CD4-positive, alpha-beta T cell treated with Interleukin-4 for 4 hours (primary cell): ENCODE results near the gene RBP3.

Source experiments
- DNase-seq: peaks from one replicate; pipeline ENCODE4 v3.0.0-alpha.2; 2020

Gene RBP3

DNA sequence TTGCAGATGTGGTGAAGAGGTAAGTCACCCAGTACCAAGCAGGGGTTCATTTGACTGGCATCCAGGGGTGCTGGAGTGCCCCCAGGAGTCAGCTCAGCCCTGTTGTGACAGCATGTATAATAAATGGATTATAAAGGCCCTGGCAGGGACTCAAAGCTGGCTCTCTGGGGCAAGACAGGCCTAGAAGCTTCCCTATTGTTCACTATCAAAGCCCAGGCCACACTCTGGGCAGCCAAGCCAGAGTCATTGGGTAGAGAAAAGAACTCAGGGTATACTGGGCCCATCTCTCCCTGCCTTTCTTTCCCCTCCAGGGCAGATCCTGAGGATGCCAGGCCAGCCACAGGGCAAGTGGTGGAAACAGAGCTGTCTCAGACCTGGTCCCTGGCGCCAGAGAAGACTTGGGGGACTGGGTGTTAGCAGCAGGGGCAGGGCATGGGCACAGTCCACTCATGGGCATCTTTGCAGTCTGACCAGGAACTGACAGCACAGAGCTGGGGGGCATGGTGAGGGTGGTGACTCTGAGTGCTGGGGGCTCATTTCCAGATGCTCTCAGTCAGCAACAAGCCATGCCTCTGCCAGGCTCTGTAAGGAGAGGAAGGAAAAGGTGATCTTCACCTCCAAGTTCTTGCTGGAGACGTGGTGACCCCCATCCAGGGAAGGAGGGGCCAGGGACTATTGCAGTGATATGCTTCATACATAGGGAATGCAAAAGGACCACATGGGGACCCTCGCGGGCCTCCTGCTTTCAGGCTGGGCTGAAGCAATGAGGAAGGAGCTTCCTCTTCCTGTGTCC lies 11.7 kb downstream of the RBP3 start:
- DNase-seq: no peak

DNA sequence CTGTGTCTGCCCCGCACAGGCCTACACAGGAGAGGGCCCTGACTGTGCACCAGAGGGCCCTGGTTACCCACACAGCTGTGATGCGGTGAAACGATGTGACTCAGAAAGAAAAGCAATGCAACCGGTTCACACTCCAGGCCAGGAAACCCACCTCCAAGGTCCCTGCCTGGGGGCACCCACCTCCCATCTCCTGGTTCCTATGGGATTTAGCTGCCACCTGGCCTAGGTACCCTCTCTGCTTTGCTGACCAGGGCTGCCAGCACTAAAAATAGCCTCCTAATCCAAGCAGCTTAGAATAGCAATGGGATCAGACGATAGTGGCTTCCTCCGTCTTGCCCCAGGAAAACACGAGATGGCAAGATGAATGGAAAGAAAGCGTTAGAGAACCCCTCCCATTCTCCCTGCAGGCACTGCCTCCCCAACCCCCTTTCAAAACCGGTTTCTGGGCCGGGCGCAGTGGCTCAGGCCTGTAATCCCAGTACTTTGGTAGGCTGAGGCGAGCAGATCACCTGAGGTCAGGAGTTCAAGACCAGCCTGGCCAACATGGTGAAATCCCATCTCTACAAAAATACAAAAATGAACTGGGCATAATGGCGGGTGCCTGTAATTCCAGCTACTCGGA lies 12.4 kb downstream of the RBP3 start:
- DNase-seq: no peak

DNA sequence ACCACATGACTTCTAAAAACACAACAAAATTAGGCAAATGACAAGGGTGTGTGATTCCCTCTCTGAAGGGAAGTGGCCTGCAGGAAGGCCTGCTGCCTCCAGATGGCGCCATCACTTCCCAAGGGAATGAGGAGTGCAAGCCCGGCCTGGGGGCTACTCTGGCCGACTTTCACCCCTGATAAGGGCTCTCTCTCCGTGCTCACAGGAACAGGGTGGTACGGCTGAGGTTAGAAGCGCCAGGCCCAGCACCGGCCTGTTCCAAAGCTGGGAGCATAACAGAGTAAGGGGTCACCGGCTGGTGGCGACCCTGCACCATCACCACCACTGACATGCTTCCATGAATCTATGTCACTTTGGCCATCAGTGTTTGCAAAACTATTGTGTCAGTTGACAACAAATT lies 13.1 kb downstream of the RBP3 start:
- DNase-seq: no peak

DNA sequence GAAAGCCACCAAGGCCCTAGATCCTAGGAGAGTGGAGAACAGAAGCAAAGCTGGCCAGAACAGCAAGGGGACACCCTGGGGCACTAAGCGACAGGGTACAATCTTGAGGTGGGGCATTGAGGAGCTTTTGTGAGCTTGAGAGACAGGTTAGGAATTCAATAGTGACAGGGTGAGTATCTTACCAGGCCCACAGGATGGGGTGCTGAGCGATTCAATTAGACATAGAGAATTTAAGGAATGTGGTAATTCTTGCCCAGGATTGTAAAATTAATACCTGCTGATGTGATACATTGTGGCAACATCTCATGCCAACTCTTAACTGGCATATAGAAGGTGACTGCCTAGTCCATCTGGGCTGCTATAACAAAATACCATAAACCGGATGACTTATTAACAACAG lies 14.0 kb downstream of the RBP3 start:
- DNase-seq: no peak

DNA sequence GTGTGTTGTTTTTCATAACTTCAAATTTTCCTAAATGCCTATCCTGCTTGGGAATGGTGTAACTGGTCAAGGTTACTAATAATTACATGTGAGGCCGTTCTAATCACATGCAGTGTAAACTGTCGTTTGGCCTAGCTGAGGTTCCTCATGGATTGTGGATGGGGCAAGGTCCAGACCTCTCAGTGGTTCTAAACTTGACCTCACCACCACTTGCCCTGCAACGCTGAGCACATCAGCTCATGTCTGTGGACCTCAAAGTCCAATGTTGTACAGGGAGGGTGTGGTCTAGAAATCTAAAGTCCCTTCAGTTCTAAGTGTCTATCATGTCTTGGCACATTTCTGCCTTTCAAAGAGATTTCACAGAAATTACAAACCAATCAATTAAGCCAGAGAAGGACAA lies 15.6 kb downstream of the RBP3 start:
- no peak for DNase-seq

DNA sequence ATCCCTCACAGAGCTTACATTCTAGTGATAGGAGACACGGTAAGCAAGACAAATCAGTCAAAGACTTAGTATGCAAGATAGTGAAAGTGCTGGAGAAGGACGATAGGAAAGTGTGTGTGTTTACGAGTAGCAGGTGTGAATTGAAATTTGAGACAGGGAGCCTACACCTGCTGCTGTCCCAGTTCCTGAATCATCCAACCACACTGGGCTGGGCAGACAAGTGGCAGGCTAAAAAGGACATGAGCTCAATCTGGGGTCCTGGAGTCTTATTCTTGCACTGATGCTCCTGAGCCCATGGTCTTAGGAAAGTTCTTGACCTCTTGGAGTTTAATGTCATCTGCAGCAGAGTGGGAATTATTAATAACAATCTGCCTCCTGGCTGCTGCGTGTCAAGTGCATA lies 16.2 kb downstream of the RBP3 start:
- no peak for DNase-seq

DNA sequence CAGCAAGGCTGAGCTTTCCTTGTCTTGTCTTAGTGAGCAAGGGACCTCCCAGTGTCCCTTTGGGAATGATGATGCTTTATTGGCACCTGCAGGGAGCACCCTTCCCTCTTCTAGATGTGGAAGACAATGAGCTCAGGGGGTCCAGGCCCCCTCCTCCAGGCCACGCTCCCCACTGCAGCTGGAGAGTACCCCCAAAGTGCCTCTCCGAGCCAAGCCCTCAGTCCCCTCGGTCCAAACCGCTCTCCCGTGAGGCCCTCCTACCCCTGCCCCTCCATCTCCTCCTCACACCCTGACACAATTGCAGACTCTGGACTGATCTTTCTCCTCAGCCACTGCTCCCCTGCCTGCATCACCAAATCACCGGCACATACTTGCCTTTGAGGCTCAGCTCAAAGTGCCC lies 16.7 kb downstream of the RBP3 start:
- DNase-seq: no peak

DNA sequence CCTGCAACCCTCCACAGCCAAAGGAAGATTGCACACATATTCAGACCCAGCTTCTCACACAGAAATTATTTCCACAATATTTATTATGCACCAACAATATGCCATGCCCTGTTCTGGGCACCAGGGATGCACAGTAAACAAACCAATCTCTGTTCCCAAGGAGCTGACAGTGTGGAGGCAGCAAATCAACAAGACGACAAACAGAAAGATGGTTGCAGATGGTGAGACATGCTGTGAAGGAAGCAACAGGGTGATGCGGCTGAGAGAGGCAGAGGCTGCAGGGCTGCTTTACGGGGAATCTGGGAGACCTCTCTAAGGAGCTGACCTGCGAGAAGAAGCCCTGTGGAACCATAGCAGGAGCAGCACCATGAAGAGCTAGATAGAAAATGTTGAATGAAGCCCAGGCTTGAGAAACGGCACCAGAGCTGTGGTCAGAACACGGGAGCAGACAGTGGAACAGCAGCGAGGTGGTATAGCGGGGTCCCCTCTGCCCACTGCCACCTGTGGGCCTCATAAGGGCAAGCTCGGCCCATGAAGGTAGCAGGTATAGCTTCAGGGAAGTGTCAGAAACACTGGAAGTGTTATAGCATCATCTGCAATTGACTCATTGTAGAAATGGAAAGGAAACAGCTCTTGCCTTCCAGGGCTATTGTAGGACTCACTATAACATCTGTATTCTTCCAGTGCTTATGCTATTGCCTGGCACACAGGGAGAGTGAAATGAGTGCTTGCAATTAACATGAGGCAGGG lies 17.4 kb downstream of the RBP3 start:
- DNase-seq: no peak

DNA sequence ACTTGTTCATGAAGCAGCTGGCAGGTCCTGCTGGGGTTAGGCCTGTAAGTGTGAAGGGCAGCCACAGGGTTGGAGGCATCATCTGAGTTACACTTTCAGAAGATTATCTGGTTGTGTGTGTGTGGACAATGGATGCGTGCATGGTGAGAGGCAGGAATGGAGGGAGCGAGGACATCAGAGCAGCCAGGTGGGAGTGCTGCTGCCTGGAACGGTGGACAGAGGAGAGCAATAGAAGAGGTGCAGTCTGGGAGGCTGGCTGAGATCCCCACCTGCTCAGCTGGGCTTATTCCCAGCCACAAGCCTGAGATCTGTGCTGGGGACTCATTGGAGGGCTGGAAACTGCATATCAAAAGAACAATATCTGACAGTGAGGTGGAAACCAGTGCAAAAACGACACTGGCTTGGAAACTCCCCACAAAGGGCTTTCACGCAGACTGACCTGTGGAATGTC lies 18.0 kb downstream of the RBP3 start:
- no peak for DNase-seq

DNA sequence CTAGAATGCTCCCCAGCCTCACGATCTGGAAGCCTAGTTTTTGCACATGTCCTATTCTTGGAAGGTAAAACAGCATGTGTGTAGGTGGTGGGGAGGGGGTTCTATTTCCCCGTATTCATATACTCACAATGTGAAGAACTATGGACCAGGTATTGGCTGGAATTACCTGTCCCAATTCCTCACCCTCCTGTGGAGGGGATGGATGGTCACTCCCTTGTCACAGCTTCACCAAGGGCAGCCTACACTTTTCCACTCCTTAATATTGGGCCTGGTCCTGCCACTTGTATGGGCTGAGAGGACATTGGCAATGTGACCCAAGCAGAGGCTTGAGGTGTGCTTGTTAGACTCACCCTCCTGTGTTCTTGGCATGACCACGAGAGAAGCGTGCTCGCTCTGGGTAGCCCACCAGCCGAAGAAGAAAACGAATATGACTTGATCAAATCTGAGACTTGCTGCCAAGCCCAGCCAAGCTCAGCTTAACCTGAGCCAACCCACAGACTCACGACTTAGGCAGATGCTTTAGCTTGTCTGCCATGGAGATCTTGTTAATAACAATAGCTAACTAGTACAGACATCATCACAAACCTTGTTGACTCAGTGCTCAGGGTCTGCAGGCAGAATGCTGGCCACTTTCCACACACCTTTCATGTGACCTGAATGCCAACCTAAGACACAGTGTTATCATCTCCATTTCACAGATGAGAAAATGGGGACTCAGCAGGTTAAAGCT lies 18.7 kb downstream of the RBP3 start:
- no peak for DNase-seq

DNA sequence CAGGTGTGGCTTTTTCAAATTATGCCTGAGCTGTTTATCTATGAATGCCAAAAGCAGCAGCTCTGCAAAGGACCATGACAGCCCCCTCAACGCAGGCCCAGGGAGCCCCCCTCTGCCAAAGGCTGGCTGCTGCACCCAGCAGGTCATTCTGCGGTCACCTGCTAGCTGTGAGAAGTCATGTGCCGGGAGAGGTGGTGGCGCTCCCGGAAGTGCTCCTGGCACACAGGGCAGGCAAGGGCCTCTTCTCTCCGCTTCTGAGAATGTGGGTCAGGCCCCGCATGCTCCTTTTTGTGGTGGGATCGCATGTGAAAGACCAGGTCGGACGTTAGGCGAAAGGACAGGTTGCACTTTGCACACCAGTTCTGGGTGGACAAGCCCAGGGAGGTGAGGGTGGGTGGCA lies 19.5 kb downstream of the RBP3 start:
- no peak for DNase-seq

DNA sequence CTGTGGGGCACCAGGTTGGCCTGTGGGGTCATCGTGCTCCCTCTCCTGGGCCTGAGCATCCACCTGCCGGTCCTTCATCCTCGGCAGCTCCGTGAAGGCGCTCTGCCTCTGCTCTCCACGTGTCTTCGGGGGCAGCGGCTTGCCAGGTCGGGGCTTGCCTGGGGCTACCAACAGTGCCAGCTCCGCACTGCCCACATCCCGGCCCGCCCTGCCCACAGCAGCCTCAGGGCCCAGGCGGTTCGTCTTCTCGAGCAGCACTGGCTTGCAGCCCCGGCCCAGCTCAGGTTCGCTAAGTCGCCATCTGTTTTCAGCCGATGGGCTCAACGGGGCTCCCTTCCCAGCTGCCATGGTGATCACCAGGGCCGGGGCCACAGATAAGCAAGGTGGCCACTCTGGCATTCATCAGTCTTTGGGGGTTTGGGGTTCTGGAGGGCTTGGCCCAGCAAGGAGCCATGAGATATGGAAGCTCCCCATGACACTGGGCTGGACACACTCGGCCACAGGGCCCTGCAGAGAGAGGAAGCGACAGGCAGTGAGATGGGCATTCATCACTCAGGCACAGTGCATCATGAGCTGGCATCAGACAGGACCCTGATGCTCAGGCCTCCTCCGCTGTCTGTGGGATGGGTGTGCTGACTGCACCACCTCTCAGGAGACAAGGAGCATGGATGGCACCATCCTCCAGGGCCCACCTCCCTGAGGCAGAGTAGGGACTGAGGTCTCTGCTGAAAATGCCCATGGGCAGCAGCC lies 20.4 kb downstream of the RBP3 start:
- DNase-seq: no peak

DNA sequence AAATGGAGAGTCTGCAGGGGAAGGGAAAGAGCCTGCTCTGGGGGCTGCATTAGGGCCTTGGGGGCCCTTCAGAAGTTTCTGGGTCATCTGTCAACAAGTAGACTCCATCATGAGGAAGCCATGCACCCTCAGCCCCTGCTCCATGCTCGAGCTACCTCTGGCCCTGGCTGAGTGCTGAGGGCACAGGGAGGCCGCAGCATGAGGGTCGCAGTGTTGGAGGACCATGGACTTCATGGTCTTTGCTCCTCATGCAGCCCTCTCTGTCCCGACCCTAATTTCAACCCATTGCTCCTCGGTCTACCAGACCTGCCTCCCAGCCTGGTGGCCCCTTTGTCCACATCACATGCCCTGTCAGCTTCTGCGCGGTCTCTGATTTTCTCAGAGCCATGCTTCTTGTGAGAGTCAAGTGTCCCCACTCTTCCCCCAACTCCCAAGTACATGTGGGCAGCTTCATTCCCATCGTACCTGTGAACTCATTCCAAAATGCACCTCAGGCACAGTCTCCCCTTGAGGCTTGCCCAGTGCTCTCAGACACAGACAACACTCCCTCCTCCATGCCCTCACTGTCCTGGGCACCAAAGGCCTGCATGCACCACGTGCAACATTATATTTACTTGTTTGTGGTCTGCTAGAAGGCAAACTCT lies 21.2 kb downstream of the RBP3 start:
- DNase-seq: no peak

DNA sequence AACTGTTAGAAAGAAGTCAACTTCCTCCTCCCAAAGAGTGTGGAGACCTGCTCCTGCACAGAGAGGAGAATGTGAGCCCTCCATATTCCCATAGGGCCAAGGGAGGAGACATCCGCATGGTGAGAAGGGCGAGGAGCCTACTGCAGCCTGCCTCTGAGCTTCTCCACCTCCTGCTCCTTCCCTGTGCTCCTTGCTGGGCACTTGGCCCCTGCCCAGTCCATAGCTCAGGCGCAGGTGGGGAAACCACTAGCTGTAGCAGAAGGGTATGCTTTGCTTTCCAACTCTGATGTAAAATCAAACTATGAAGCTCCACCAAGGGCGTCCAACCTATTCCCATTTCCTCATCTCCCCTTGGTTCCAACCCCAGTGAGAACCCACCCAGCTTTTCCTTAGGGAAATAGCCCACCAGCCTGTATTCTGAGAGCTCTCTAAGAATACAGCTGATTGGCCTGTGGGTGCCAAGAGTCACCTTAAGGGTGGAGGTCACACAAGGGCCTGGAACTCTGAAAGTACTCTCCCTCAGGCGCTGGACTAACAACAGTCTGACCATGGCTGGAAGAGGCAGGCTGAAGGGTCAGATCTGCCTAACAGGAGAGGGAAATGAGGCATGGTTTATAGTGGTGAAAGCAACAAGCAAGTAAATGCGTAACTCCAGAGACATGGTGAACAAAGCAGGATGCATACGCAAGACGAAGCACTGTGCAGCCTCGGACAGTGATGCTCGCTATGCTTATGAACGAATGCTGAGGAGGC lies 22.0 kb downstream of the RBP3 start:
- no peak for DNase-seq

DNA sequence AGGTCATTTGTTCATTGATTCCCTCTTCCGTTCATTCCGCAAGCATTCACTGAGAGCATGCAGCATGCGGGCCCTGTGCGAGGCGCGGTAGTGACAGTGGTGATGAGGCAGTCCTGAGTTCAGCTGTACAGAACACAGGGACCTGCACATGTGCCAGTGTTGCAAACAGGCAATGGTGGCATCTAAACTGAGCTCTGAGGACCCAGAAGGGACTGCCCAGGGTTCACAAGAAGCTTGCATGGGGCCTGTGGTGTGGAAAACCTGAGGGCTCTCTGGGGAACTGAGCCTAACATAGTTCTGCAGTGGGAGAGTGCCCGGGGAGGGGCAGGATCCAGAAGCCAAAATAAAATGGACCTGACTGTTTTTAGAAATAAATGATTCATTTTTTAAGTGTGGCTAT lies 22.7 kb downstream of the RBP3 start:
- no peak for DNase-seq

DNA sequence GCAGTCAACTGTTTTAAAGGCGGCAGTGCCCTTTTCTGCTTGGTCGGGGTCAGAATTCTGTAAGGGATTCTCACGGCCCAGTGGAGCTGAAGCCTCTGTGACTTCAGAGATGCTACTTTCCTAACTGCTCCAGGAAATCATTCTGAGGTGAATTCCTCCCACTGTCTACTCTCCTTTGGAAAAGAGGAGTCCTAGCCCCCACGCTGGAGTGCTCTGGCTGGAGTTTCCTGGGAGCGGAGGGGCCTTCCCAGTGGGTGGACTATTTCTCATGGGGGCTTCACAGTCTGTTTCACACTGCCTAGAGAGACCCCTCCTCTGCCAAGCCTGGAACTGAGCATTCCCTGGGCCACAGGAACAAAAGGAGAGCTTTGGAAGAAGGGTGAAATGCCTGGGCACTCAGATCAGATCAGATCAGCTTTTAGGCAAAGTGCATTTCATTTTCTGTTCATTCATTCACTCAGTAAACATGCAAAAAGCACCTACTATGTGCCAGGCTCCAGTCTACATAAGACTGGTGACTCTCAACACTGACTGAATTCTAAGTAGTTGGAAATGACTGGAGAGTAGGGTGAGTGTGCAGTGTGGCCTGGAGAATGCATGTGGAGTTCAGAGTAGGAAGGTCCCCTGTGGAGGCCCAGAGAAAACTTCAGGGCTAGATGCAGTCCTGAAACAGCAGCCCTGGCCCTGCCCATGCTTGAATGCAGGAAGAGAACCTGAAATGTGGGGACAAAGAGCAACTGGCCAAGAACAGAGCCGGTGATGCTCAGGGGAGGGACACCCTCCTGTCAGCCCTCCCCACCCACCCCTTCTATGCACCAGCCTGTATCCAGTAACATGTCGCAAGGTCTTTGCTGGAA lies 23.7 kb downstream of the RBP3 start:
- DNase-seq: no peak

DNA sequence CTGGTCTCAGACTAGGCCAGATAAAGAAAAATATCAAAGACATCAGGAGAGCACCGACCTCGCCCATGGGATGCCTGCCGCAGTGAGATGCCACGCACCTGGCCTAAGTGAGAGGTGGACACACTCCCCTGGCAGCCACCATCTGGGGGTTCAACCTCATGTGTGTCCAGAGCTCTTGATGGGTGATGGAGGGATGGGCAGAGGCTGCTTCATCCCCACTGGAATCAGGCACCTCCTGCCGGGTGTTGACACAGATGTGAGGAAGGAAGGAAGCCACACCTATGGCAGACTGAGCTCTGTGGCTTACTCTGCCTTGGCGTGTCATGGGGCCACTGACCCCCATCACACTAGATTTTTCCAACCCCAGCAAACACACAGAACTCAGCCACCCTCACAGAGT lies 24.6 kb downstream of the RBP3 start:
- DNase-seq: no peak

DNA sequence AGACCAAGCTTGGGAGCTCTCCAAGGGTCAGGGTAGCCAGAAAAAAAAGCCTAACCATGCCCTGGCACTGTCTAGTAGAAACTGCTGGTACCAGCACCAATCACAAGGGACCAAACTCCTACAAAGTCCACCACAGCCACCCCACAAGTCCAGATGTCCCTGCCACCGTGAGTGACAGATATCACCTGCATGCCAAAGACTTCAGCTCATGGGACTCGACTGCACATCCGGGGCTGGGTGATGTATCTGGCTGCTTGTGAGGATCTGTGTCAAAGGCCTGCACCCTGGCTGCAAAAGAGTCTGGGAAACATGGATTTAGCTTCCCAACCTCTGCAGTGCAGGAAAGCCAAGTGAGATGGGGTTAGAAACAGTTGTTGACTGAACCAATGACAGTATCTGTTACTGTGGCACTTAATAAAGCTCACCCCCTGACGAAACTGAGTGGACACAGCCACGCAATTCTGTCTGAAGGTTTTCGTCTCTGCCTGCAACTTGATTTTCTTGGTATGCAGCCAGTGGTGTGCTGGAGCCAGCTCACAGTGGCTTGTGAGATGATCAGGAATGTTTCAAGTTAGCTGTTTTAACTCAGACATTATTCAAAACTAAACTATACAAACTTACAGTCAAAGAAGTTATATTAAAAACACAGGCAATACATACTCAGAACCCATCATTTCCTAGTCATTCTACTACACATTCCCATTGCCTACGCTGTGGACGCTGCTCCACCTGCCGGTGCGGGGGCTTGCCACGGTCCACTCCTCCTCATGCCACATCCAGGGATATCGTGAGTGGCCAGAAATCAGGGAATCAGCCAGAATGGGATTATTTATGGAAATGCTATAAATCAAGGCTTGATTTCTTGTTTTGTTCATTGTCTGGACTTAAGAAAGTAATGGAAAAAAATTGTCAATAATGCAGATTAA lies 26.7 kb downstream of the RBP3 start:
- DNase-seq: no peak
